Hematopoietic multipotent progenitor cell treated with erythropoietin and hydrocortisone succinate and interleukin-3 and kit ligand, for 4 days (in vitro differentiated cells): ENCODE results near the gene MAT2B.

ENCODE experiments used
- DNase-seq: peaks from one replicate; pipeline ENCODE4 v3.0.0-alpha.2; 2015

Gene MAT2B

DNA sequence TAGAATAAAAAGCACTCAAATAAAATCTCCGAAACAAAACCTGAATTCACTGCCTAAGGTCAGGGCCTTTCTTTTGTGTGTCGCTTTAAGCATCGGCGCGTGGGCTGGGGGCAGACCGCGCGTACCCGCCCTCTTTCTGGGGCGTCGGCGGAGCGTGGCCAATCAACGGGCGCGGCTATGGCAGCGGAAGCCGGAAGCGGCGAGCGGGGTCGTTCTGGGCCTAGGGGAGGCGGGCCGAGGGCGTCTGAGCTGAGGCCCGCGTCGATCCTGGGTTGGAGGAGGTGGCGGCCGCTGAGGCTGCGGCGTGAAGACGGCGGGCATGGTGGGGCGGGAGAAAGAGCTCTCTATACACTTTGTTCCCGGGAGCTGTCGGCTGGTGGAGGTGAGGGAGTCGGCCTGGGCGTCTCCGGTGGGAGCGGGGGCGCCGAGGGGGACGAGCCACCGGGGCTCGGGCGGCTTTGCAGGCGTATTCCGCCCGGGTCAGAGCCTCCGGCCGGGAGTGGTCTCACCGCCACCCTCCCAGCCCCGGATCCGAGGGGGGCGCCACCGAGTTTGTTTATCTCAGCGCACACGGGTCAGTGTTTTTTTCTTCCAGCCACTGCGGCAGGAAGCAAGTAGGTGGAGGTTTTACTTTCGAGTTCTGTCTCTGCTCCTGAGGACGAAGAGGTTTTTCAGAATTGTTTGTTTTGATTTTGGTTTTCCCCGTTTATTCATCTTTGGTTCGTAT, at the start of gene MAT2B:
MAT2B (plus strand) TSS at position 252 of the 727 bp plus-strand sequence; CDS start at position 320, 68 bp downstream.
- DNase-seq, result peak; percentile 99

DNA sequence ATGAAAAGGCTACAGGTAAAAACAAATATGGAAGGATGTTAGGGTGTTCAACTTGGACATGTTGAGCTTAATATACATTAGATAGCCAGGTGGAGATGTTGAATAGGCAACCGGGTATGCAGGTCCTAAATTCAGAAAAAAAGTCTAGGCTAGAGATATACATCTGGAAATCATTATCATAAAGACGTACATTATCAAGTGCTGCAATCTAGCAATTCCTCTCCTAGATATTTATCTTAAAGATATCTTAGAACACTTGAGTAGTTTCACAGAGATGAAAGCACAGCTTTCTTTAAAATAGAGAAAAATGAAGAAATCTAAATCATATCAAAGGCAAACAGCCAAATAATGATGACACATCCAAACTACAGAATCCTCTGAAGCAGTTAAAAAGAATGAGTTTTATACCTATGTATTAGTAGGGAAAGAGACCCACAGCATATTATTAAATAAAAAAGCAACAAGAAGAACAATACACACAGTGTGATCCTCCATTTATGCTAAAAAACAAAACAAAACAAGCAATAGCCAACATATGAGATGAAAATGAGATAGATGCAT, 49.3 kb upstream of the MAT2B start:
- DNase-seq, result no peak

DNA sequence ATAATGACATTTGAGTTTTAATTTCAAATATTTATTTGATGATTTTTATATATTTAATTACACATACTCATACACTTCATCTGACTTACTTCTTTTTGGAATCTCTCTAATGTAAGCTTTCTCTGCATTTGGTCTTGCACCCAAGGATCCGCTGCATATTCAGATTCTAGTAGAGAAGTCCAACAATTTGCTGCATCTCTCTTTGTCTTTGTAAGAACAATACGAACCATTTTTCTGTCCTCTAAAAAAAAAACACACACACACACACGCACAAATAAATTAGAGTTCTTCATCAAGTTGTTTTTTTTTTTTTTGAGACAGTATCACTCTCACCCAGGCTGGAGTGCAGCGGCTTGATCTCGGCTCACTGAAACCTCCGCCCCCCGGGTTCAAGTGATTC, 48.6 kb upstream of the MAT2B start:
- no peak for DNase-seq

DNA sequence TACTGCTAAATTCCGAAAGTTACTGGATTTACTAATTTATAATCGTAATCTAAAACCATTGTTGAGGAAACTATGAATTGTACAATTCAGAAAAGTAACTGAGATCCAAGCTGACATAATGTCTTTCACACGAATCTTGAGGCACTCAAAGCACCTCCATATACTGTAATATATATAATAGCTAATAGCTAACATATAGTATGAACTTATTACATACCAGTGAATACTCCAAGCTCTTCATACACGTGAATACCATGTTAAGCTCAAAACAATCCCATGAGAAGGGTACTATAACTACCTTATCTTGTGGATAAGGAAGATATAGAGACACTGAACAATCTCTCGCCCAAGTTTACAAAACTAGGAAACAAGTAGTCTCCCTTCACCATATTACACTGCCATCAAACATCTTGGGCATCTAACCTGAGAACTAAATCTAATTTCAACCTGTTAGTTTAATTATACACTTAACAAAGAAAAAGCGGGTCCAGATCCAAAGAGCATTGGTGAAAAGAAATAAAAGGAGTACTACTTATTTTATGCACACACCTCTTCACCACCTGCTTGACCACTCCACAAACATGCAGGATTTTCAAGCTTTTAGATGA, 46.5 kb upstream of the MAT2B start:
- peak; percentile 38 for DNase-seq

DNA sequence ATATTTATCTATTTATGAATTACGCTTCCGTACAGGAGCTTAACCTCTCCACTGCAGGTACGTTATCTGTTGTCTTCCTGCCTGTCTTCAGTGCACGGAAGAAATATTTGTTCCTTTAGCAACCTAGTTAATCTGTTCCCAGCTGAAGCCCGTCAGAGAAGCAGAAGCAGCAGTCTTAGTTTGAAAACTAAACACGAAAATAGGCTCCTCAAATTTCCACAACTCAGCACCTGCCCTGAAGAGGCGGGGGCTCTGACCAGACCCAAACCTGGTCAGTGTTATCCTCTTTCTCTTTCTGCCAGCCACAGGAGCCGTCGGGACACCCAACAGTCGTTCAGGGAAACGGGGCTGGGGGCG, 46.0 kb upstream of the MAT2B start:
- no peak for DNase-seq

DNA sequence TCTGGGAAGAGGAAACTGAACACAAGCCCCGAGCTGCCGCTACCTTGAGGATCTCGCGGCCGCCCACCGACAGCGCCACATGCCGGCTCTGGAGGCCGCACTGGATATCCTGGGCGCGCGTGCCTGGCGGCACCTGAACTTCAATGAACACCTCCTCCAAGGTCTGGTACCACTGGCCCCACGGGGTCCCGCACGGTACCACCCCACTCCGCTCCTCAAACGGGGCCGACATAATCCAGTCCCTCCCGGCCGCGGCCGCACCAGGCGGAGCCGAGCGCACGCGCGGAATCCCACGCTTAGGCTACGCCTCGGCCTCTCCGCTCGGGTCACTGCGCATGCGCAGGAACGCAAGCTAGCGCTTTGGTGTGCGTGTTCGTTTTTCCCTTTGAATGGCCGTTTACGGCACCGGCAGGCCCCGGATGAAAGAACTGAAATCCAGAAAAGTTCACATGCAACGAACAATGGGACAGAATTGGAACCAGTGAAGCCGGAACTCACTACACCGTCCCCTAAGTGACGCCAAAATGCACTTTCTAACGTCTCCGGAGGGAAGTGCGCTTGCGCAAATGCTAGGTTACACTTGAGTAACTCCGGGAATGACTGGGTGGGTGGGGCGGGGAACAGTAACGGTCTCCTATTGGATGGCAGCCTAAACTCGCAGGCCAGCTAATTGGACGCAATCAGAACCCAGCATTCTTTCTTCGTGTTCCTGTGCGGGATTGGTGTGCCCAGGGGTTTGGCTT, 45.4 kb upstream of the MAT2B start, which contains the start of gene NUDCD2:
NUDCD2 (minus strand) TSS at position 284 of the 743 bp plus-strand sequence; CDS start at position 232, 52 bp downstream.
- peak; percentile 99 for DNase-seq

DNA sequence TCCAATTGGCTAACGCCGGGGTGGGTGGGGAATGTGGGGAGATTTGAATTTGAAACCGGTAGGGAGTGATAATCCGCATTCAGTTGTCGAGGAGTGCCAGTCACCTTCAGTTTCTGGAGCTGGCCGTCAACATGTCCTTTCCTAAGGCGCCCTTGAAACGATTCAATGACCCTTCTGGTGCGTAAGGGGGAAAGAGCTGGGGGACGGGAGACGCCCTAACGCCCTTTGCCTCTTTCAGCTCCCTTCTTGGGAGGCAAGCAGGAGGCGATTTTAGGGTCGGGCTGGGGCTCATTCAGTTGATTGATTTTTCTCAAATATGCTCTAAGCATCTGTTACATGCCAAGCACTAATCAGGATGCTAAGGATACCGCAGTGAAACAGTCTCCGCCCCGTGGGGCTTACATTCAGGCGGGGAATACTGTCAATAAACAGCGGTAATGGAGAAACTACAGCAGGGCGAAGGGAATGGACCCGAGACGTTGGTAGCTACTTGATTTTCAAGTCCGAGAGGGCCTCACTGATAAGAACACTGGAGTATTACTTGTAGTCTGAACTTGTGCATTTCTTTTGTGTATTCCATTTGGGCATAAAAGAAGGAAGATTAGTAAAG, 44.8 kb upstream of the MAT2B start, which contains the start of gene HMMR:
HMMR (plus strand) TSS at position 71 of the 610 bp plus-strand sequence; CDS start at position 132, 61 bp downstream.
- peak; percentile 68 for DNase-seq

DNA sequence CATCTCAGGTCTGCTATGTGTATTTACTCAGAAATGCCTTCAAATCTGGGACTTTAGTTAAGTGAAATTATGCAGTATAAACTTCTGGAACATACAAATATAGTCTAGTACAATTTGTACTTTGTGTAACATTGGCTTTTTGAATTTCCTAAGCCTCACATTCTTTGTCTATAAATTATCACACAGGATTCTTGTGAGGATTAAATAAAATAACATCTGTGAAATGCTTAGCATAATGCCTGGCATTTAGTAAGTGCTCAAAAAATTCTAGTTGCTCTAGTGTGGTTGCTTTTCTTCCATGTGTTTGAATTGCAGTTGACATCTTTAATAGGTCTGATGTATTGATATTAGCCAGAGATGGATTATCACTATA, 42.4 kb upstream of the MAT2B start:
- no peak for DNase-seq

DNA sequence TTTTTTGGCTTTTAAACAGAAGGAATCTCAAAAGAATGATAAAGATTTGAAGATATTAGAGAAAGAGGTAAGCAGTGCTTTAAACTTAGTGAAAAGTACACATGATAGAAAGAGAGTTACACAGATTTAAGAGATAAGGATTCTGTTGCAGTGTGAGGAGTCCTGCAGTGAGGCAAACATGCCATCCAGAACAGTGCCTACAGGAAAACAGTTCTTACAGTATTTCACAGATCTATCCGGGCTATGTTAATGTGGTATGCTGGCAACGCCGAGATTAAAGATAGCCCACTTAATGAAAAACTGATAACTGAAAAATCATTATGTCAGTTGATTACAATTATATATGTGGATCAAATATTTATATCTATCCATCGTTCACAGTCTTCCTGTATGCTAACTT, 37.7 kb upstream of the MAT2B start:
- no peak for DNase-seq

DNA sequence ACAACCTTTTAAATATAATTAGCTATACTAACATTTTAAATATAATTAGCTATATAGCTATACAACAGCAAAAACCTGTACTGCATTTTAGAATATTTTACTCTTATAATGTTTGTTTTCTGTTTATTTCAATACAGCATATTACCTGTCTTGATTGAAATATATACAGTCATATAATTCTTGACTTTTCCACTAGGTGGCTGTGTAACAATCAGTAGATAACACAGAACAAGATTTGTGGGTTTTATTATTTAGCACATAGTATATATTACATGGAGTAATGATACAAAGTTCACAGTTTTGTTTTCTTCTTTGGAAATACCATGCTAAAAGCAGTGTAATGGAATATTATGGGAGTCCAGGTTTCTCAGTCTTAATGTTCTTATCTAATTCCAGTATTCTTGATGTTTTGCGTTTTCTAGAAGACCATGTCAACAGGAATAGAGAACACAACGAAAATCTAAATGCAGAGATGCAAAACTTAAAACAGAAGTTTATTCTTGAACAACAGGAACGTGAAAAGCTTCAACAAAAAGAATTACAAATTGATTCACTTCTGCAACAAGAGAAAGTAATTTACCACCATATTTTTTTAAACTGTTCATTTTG, 31.7 kb upstream of the MAT2B start:
- peak; percentile 48 for DNase-seq

DNA sequence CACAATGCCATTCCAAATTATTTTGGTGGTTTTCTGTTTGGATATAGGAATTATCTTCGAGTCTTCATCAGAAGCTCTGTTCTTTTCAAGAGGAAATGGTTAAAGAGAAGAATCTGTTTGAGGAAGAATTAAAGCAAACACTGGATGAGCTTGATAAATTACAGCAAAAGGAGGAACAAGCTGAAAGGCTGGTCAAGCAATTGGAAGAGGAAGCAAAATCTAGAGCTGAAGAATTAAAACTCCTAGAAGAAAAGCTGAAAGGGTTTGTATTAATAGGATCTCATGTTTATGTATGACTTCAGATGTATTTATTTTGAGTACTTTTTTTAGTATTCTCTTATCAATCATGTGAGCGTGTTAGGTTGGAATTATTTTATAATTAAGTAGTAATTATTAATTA, 30.0 kb upstream of the MAT2B start:
- DNase-seq, result peak; percentile 26

DNA sequence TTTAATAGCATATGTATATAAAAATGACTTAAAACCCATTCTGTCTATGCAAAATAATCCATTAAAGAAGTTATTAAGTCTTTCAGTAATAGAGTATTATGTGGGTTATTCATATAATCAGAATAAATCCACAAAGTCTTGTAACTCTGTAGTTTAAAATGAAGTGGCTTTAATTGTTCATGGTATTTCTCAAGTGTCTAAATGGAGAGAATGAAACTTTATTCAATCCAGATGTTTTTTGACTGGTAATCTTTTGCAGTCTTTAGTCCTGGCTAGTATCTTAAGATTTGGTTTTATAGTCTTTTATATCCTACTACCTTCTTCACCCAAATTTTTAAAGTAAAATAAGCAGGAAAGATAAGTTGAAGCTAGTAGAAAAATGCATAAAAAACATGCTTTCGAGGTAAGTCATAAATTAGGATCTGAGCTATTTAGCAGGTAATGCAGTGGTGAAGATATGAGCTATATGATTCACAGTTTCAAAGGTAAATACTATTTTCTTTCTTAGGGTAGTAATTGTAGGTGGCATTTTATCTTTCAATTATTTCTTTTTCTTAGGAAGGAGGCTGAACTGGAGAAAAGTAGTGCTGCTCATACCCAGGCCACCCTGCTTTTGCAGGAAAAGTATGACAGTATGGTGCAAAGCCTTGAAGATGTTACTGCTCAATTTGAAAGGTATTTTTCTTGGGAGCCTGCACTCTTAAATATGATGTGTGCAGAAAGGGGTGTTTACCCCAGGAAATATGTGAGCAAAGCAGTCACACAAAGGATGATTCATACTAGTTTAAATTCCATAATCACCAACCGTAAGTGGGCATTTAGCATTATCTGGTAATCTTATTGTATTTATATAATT, 27.1 kb upstream of the MAT2B start:
- DNase-seq, result no peak

DNA sequence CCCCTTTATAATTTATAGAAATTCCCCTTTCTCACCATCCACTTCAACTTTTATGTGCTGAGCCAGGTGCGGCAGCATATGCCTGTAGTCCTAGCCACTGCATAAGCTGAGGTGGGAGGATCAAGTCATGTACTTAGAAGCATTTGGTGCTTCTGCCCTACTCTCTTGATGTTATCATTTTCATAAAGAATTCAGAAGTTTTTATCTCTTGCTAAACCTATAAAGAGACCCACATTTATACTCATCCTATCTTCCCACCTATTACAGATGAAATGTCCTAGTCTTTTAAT, 26.5 kb upstream of the MAT2B start:
- no peak for DNase-seq

DNA sequence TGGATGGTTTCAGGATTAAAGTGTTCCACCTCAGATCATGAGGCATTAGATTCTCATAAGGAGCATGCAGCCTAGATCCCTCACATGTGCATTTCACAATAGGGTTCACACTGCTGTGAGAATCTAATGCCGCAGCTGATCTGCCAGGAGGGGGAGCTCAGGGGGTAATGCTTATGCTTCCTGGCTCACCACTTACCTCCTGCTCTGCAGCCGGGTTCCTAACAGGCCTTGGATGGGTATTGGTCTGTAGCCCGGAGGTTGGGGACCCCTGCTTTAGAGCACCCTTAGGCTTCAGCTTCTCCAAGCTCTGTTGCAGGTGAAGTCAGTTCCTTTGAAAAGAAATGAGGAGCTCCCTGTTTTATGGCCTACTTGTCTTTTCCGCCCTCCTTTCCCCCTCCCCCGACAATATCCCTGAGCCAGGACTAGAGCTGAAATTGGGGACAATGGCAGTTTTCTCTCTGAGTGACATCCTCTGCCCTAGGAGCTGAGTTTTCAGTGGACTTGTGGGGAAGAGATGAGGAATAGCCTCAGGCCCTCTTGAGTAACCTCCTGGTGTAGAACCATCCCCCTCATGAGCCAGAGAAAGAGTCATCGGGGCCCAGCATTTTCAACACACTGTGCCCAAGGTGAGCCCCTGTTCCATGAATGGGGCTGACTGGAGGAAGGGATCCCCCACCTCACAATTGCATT, 16.2 kb upstream of the MAT2B start:
- peak; percentile 70 for DNase-seq

DNA sequence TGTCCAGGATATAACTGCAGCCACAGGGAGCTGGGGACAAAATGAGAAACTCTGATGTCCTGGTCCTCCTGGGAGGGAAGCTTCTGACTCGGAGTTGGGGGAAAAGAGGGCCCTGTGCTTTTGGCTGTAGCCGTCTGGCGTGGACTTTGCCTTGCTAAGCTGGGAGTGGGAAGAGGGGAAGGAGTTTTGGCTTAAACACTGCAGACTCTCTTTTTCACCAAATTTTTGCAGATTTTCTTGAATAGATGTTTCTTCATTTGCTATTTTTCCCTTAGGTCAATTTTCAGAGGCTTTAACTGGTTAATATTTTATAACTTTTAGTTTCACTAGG, 15.7 kb upstream of the MAT2B start:
- DNase-seq, result no peak

DNA sequence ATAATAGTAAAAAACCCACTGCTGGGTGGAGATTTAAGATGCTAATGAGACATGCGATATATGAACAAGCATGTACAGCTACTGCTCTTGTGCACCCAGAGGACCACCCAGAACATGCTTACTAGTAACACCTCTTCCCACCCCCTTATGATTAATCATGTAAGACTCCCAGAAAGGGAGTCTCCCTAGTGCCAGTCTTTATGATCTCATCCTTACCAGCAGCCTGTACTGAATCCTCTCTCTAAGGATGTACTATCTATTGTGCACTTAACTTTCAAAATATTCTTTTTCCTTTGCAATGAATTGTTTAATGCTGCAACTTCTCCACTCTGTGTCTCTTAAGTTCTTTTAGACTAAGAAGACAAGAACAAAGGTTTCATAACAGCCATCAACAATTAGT, 9.1 kb upstream of the MAT2B start:
- no peak for DNase-seq

DNA sequence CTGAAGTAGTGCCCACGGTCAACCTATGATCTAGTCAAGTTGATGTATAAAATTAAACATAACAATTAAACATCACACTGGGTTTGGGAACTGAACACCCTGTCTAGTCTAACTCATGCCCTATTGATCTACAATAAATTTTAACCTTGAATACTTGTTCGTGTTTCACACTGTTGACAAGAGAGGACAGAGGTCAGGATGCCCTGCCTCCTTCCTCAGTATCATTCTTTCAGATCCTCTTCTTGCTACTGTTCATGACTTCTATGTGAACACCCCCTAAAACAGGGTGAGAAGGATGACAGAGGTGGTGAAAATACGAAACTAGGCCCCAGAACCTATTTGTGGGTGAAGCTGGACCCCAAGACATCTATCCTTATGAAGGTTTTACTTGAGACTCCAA, 8.1 kb upstream of the MAT2B start:
- no peak for DNase-seq

DNA sequence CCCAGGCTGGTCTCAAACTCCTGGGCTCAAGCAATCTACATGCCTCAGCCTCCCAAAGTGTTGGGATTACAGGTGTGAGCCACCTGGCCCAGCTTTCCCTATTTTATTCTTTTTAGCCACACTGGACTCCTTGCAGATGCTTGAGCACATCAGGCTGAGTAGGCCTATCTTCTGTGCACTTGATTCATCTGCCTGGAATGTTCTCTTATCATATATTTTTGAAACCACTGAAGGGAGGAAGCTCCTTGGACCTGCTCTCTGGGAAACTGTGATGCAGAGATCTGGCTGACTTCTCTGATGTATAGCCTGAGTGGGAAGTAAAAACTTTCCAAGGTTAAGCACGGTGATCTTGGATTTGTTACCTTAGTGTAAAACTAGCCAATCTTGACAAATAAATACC, 6.5 kb upstream of the MAT2B start:
- no peak for DNase-seq

DNA sequence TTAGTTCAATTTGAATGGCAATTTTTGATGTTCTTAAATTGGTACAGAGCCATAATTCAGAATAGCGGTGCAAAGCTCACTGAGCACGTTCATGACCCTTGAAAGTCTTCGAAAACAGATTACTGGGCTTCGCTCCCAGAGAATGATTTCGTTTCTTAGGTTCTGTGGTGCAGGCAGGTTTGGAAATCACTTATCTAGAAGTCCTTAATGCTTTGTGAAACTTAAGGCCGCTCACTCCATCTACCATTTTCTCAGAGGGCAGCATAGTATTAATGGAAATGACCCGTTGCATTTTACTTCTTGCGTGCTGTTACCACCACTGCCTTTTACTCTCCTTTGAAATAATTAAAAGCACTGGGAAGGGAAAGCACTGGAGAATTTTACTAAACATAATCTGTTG, 2.9 kb upstream of the MAT2B start:
- DNase-seq, result peak; percentile 17

DNA sequence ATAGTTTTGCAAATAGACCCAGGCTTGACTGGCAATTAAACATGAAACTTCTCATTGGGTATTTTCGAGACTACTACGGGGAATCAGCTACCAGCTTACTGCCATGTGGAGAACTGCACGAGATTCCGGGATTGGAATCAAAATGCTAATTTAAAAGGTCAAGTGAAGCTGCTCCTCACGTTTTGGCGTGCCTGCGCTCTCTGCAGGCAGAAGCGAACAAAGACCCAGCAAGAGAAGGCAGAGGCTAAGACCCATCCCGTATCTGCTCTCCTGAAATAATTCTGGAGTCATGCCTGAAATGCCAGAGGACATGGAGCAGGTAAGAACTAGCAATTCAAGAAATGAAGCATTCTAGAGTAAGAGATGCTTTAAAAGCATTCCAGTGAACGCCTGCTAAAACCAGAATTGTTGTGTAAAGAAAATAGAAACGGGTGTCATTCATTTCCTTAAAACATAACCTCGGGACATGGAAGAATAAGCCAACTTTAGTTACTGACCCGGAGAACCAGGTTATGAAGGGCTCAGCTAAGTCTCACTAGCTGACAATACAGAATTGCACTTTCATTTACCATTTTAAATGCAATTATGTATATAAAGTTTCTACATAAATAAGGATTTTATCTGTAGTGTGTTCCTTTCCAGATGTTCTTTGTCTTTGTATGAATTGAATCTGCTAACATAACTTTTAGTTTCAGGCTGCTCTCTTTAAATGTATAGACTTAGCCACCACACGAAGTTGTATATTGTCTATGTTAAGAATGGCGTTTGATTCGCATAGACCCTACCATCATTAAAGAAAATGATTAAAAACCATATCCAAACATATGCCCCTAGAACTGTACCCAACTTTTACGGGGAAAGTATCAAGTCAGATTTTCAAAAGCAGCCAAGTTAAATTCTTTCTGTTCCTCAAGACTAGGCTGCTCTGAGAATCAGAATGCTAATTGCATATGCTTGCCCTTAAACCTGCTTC, 2.0 kb upstream of the MAT2B start:
- DNase-seq, result peak; percentile 95
